ENCODE measurements around the gene STON2. TPM values are rescaled to one million over a fixed set of nuclear protein-coding genes. Genes with fewer than 3 reads are reported as not detected.

Gene STON2
- total RNA-seq, 1 experiment from 2014 or later: 28.2 TPM

DNA sequence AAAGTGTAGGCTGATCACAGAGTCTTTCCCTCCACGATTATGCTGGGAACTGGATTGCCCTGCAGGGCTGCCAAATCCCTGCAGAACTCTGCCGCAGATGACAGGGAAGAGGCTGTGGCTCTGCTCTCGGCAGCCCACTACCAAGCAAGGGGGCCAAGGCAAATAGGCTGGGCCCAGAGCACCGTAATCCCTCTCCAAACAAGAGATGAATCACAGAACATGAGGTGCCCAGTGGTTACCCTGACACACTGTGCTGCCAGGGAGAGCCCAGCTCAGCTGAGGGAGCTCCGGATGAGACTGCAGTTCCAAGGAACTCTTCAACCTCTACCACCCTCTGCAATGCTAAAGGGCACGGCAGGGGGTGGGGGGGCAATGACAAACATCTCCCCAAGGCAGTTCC is 33.9 kb downstream of the STON2 start:
- Mint-ChIP-seq H3K9me3 (ENCODE audit: low read depth, unreplicated experiment) (no peaks in the 10 kb centered on the region), H3K27me3 (ENCODE audit: unreplicated experiment) (no peaks in the 10 kb centered on the region), H3K4me3 (ENCODE audit: low read depth, unreplicated experiment) (no peak overlapping the region), H3K36me3 (ENCODE audit: insufficient read depth, unreplicated experiment) (no peaks in the 10 kb centered on the region), H3K27ac (ENCODE audit: unreplicated experiment) (no peak overlapping the region), H3K4me1 (ENCODE audit: low read depth, unreplicated experiment) (no peaks in the 10 kb centered on the region)
- CTCF ChIA-PET: no interaction called here
- intact Hi-C loops (cut with micrococcal nuclease; ENCODE audit: unreplicated experiment): no loop called here
- BruUV-seq (replicated peaks): no TSS peak
- no peak for DNase-seq
- TF ChIP-seq, protein P1, sequence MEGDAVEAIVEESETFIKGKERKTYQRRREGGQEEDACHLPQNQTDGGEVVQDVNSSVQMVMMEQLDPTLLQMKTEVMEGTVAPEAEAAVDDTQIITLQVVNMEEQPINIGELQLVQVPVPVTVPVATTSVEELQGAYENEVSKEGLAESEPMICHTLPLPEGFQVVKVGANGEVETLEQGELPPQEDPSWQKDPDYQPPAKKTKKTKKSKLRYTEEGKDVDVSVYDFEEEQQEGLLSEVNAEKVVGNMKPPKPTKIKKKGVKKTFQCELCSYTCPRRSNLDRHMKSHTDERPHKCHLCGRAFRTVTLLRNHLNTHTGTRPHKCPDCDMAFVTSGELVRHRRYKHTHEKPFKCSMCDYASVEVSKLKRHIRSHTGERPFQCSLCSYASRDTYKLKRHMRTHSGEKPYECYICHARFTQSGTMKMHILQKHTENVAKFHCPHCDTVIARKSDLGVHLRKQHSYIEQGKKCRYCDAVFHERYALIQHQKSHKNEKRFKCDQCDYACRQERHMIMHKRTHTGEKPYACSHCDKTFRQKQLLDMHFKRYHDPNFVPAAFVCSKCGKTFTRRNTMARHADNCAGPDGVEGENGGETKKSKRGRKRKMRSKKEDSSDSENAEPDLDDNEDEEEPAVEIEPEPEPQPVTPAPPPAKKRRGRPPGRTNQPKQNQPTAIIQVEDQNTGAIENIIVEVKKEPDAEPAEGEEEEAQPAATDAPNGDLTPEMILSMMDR (IDR thresholded peaks at IDR 0.05; ENCODE audit: unreplicated experiment): no peak

GRCh38 chr14:81363746-81364378 is 36.3 kb downstream of the STON2 start:
- no peak for DNase-seq
- no peak overlapping the region for H3K4me3 Mint-ChIP-seq (ENCODE audit: low read depth, unreplicated experiment)
- H3K27ac Mint-ChIP-seq (ENCODE audit: unreplicated experiment): no peak overlapping the region
- BruUV-seq (replicated peaks): no TSS peak
- no peaks in the 10 kb centered on the region for H3K36me3 Mint-ChIP-seq (ENCODE audit: insufficient read depth, unreplicated experiment)
- intact Hi-C loops (cut with micrococcal nuclease; ENCODE audit: unreplicated experiment): no loop called here
- CTCF ChIA-PET: no interaction called here
- TF ChIP-seq, protein P1 (IDR thresholded peaks at IDR 0.05; ENCODE audit: unreplicated experiment): no peak
- H3K9me3 Mint-ChIP-seq (ENCODE audit: low read depth, unreplicated experiment): no peaks in the 10 kb centered on the region
- no peaks in the 10 kb centered on the region for H3K27me3 Mint-ChIP-seq (ENCODE audit: unreplicated experiment)
- no peaks in the 10 kb centered on the region for H3K4me1 Mint-ChIP-seq (ENCODE audit: low read depth, unreplicated experiment)

GRCh38 chr14:81353691-81354323 is 46.3 kb downstream of the STON2 start:
- TF ChIP-seq, protein P1 (IDR thresholded peaks at IDR 0.05; ENCODE audit: unreplicated experiment): no peak
- Mint-ChIP-seq H3K4me3 (ENCODE audit: low read depth, unreplicated experiment) (no peak overlapping the region), H3K27ac (ENCODE audit: unreplicated experiment) (no peak overlapping the region), H3K27me3 (ENCODE audit: unreplicated experiment) (no peaks in the 10 kb centered on the region), H3K9me3 (ENCODE audit: low read depth, unreplicated experiment) (peaks cover 4% of the 10 kb centered on the region), H3K4me1 (ENCODE audit: low read depth, unreplicated experiment) (no peaks in the 10 kb centered on the region), H3K36me3 (ENCODE audit: insufficient read depth, unreplicated experiment) (no peaks in the 10 kb centered on the region)
- intact Hi-C loops (cut with micrococcal nuclease; ENCODE audit: unreplicated experiment): no loop called here
- no peak for DNase-seq
- BruUV-seq (replicated peaks): no TSS peak
- CTCF ChIA-PET: no interaction called here

DNA sequence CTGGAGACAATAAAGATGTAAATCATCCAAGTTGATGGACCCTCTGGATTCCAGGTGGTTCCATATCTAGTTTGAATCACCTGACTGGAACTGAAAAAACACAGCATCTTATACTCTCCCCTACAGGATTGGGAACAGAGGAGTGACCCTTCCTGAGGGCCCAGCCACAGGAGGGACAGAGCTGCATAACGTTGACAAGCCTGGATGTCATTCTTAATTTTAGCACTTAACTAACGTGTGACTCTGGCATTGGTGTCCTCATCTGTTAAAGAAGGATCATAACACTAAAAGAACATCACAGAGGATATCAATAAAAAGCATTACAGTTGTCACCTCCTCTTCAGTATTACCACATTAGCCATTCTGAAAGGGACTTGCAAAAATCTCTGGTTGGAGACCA is 47.7 kb downstream of the STON2 start:
- no peak for DNase-seq
- Mint-ChIP-seq H3K27ac (ENCODE audit: unreplicated experiment) (no peak overlapping the region), H3K9me3 (ENCODE audit: low read depth, unreplicated experiment) (peaks cover 4% of the 10 kb centered on the region), H3K4me3 (ENCODE audit: low read depth, unreplicated experiment) (no peak overlapping the region), H3K4me1 (ENCODE audit: low read depth, unreplicated experiment) (no peaks in the 10 kb centered on the region), H3K27me3 (ENCODE audit: unreplicated experiment) (no peaks in the 10 kb centered on the region), H3K36me3 (ENCODE audit: insufficient read depth, unreplicated experiment) (no peaks in the 10 kb centered on the region)
- intact Hi-C loops (cut with micrococcal nuclease; ENCODE audit: unreplicated experiment): no loop called here
- no TSS peak for BruUV-seq (replicated peaks)
- CTCF ChIA-PET: no interaction called here
- TF ChIP-seq, protein P1 (IDR thresholded peaks at IDR 0.05; ENCODE audit: unreplicated experiment): no peak

All from Calu3 (cell line).